ENCODE results near the gene ZNF385D. TPM values are rescaled to one million over a fixed set of nuclear protein-coding genes. Genes with fewer than 3 reads are reported as not detected.

Gene ZNF385D
- polyA plus RNA-seq, 1 donor (not counting 4 experiments of a cell fraction or from before 2014, with no cell fraction given) = 0.46 TPM

GRCh38 chr3:21673393-21673792 lies 77.6 kb downstream of the ZNF385D start:
- no peak for DNase-seq (ENCODE audit: low read depth, low spot score)
- H3K36me3 ChIP-seq (ENCODE audit: control insufficient read depth in 2 of 2, extremely low read depth in 1 of 2, insufficient read depth in 2 of 2, low read length in 2 of 2) = no peaks in the 10 kb centered on the region
- TF ChIP-seq EZH2 (IDR thresholded peaks at IDR 0.05; ENCODE audit: low read length) = no peak
- TF ChIP-seq, protein P1, sequence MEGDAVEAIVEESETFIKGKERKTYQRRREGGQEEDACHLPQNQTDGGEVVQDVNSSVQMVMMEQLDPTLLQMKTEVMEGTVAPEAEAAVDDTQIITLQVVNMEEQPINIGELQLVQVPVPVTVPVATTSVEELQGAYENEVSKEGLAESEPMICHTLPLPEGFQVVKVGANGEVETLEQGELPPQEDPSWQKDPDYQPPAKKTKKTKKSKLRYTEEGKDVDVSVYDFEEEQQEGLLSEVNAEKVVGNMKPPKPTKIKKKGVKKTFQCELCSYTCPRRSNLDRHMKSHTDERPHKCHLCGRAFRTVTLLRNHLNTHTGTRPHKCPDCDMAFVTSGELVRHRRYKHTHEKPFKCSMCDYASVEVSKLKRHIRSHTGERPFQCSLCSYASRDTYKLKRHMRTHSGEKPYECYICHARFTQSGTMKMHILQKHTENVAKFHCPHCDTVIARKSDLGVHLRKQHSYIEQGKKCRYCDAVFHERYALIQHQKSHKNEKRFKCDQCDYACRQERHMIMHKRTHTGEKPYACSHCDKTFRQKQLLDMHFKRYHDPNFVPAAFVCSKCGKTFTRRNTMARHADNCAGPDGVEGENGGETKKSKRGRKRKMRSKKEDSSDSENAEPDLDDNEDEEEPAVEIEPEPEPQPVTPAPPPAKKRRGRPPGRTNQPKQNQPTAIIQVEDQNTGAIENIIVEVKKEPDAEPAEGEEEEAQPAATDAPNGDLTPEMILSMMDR (optimal IDR thresholded peaks at IDR 0.05 in 1 of 3, IDR thresholded peaks at IDR 0.05 in 1 of 3, conservative IDR thresholded peaks at IDR 0.05 in 1 of 3; ENCODE audit: extremely low read depth in 1 of 3, insufficient read depth in 2 of 3, low read length in 3 of 3) = no peak
- no peak overlapping the region for H3K4me2 ChIP-seq (ENCODE audit: control insufficient read depth, extremely low read depth, insufficient read depth, low read depth, low read length)
- no peaks in the 10 kb centered on the region for H3K79me2 ChIP-seq (ENCODE audit: control insufficient read depth, insufficient read depth, low read length)
- H3K9me1 ChIP-seq (ENCODE audit: control insufficient read depth, extremely low read depth, insufficient read depth, low read length) = no peaks in the 10 kb centered on the region
- H4K20me1 ChIP-seq (ENCODE audit: control insufficient read depth, extremely low read depth, insufficient read depth, low read length) = no peaks in the 10 kb centered on the region
- no peak overlapping the region for H2AFZ ChIP-seq (ENCODE audit: control insufficient read depth, low read length)
- dilution Hi-C loops (cut with MboI; ENCODE audit: extremely low pct_ligation_motif_present, low sequenced_read_pairs) = no loop called here
- H3K4me1 ChIP-seq (ENCODE audit: control insufficient read depth, extremely low read depth, insufficient read depth, low read length) = no peaks in the 10 kb centered on the region
- no peaks in the 10 kb centered on the region for H3K27me3 ChIP-seq (ENCODE audit: control insufficient read depth, extremely low read depth, insufficient read depth, low read length)
- no peak for FAIRE-seq
- H3K27ac ChIP-seq (ENCODE audit: control insufficient read depth, insufficient read depth, low read length) = no peak overlapping the region
- H3K9me3 ChIP-seq (ENCODE audit: control insufficient read depth, low read depth, low read length) = no peaks in the 10 kb centered on the region
- no peak overlapping the region for H3K9ac ChIP-seq (ENCODE audit: control insufficient read depth, extremely low read depth, insufficient read depth, low read length)
- no peak overlapping the region for H3K4me3 ChIP-seq (ENCODE audit: control insufficient read depth in 2 of 3, extremely low read depth in 1 of 3, insufficient read depth in 2 of 3, low read depth in 1 of 3, low read length in 3 of 3)

DNA sequence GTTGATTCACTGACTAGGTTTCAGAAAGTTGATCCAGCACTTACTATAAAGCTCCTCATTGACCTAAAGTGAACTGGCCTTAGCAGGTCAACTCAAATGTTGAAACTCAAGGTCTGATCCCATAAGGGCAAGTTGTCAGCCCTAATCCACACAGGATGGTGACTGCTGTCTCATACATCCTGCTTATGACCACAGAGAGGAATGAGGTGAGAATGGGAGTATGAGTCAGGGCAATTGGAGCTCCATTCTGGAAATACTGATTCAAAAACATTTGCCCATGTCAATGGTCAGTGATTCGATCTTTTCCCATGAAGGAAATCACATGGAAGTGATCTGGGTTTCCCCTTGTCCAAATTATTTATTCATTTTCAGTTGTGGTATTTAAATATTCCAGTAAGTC lies 78.7 kb downstream of the ZNF385D start:
- no peaks in the 10 kb centered on the region for H3K9me1 ChIP-seq (ENCODE audit: control insufficient read depth, extremely low read depth, insufficient read depth, low read length)
- H3K27me3 ChIP-seq (ENCODE audit: control insufficient read depth, extremely low read depth, insufficient read depth, low read length) = no peaks in the 10 kb centered on the region
- no peak overlapping the region for H3K27ac ChIP-seq (ENCODE audit: control insufficient read depth, insufficient read depth, low read length)
- H3K4me2 ChIP-seq (ENCODE audit: control insufficient read depth, extremely low read depth, insufficient read depth, low read depth, low read length) = no peak overlapping the region
- FAIRE-seq (no peak), DNase-seq (ENCODE audit: low read depth, low spot score) (no peak)
- H3K9me3 ChIP-seq (ENCODE audit: control insufficient read depth, low read depth, low read length) = no peaks in the 10 kb centered on the region
- dilution Hi-C loops (cut with MboI; ENCODE audit: extremely low pct_ligation_motif_present, low sequenced_read_pairs) = no loop called here
- no peak overlapping the region for H3K4me3 ChIP-seq (ENCODE audit: control insufficient read depth in 2 of 3, extremely low read depth in 1 of 3, insufficient read depth in 2 of 3, low read depth in 1 of 3, low read length in 3 of 3)
- no peak overlapping the region for H2AFZ ChIP-seq (ENCODE audit: control insufficient read depth, low read length)
- H3K36me3 ChIP-seq (ENCODE audit: control insufficient read depth in 2 of 2, extremely low read depth in 1 of 2, insufficient read depth in 2 of 2, low read length in 2 of 2) = no peaks in the 10 kb centered on the region
- no peak overlapping the region for H3K9ac ChIP-seq (ENCODE audit: control insufficient read depth, extremely low read depth, insufficient read depth, low read length)
- TF ChIP-seq, protein P1 (optimal IDR thresholded peaks at IDR 0.05 in 1 of 3, IDR thresholded peaks at IDR 0.05 in 1 of 3, conservative IDR thresholded peaks at IDR 0.05 in 1 of 3; ENCODE audit: extremely low read depth in 1 of 3, insufficient read depth in 2 of 3, low read length in 3 of 3) = no peak
- TF ChIP-seq EZH2 (IDR thresholded peaks at IDR 0.05; ENCODE audit: low read length) = no peak
- no peaks in the 10 kb centered on the region for H3K4me1 ChIP-seq (ENCODE audit: control insufficient read depth, extremely low read depth, insufficient read depth, low read length)
- no peaks in the 10 kb centered on the region for H4K20me1 ChIP-seq (ENCODE audit: control insufficient read depth, extremely low read depth, insufficient read depth, low read length)
- no peaks in the 10 kb centered on the region for H3K79me2 ChIP-seq (ENCODE audit: control insufficient read depth, insufficient read depth, low read length)

Data from keratinocyte (primary cell).